HG03139 (cell line): Measurements from ENCODE around the gene ANXA3.
"Not testable (repeated sequence)": the region's sequence is repeated elsewhere in the genome, so short reads cannot be mapped to it uniquely, and the experiment has no call there.

Experiments used
- ATAC-seq: cut with Tn5 transposase; IDR thresholded peaks from one replicate; pipeline ENCODE4 v1.9.1; 2021; ENCODE audit not compliant: unreplicated experiment

ANXA3 gene

GRCh38 chr4:78570117-78570516, 18.5 kb downstream of the ANXA3 start:
- no peak for ATAC-seq

- ATAC-seq = no peak
Observed at GRCh38 chr4:78571804-78572203, 20.2 kb downstream of the ANXA3 start.

- no peak for ATAC-seq
Observed at GRCh38 chr4:78578674-78579425, 27.3 kb downstream of the ANXA3 start.

- ATAC-seq = no peak
Observed at GRCh38 chr4:78581618-78582017, 30.0 kb downstream of the ANXA3 start.

GRCh38 chr4:78584863-78585547, 33.4 kb downstream of the ANXA3 start:
- no peak for ATAC-seq

GRCh38 chr4:78585633-78586032, 34.1 kb downstream of the ANXA3 start:
- ATAC-seq = no peak

GRCh38 chr4:78588894-78589545, 37.5 kb downstream of the ANXA3 start:
- ATAC-seq = no peak

GRCh38 chr4:78591404-78591803, 39.8 kb downstream of the ANXA3 start:
- no peak for ATAC-seq

- ATAC-seq = no peak
Observed at GRCh38 chr4:78592088-78592783, 40.7 kb downstream of the ANXA3 start.

- no peak for ATAC-seq
Observed at GRCh38 chr4:78596111-78596742, 44.7 kb downstream of the ANXA3 start.

GRCh38 chr4:78598431-78598830, 46.9 kb downstream of the ANXA3 start:
- not testable (repeated sequence) for ATAC-seq

- ATAC-seq = no peak
Observed at GRCh38 chr4:78599147-78599546, 47.6 kb downstream of the ANXA3 start.

GRCh38 chr4:78599931-78600375, 48.4 kb downstream of the ANXA3 start:
- no peak for ATAC-seq

- no peak for ATAC-seq
Observed at GRCh38 chr4:78601013-78601412, 49.4 kb downstream of the ANXA3 start.

- ATAC-seq = no peak
Observed at GRCh38 chr4:78602334-78602733, 50.8 kb downstream of the ANXA3 start.

GRCh38 chr4:78603384-78603783, 51.8 kb downstream of the ANXA3 start:
- no peak for ATAC-seq

- ATAC-seq = no peak
Observed at GRCh38 chr4:78604988-78605387, 53.4 kb downstream of the ANXA3 start.

GRCh38 chr4:78606035-78606434, 54.5 kb downstream of the ANXA3 start:
- no peak for ATAC-seq

GRCh38 chr4:78606530-78607095, 55.0 kb downstream of the ANXA3 start:
- no peak for ATAC-seq

- no peak for ATAC-seq
Observed at GRCh38 chr4:78608684-78609083, 57.1 kb downstream of the ANXA3 start.

- ATAC-seq = no peak
Observed at GRCh38 chr4:78609580-78609979, 58.0 kb downstream of the ANXA3 start.
